UCSD-AML1 (cell line): ENCODE data around the gene SHE.
"Not testable (repeated sequence)": the region's sequence is repeated elsewhere in the genome, so short reads cannot be mapped to it uniquely, and the experiment has no call there.

Source experiments
- DNase-seq: peaks from one replicate; lab custom pipeline; 2025; ENCODE audit not compliant: unreplicated experiment; lab: John Stamatoyannopoulos, UW

SHE gene

DNA sequence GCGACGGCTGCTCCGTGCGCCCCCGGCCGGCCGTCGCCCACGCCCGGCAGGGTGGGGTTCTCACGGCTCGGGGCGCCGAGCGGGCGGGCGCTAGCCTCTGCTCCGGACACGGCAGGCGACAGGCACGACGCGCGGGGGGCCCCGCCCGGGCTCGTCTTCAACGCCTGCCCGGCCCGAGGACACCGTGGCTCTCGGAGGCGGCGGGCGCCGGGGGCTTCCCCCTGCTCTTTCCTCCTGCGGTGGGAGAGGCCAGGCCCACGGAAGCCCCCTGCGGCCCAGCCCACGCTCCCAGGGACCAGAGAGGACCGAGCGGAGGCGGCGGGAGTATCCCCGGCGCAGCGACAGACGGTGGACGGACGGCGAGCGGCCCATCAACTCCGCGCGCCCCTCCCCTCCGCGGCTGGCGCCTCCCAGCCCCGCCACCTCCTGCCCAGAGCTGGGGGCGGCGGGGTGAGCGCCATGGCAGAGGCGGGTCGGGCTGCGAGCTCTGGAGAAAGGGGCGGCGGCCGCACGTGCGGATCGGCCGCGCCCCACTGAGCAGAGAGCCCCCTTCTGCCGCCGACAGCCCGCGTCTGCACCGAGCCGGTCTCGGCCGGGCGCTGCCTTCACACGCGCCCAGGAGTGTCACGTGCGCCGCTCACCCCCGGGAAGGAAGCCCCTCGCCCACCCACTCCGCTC is at the start of gene SHE, which contains the start of gene TDRD10:
TSS of gene SHE (minus strand) at position 347 of the 678 bp plus-strand sequence. CDS start 386 bp downstream, outside the sequence.
TSS of gene TDRD10 (plus strand) at position 154 of the 678 bp plus-strand sequence. CDS start 4,685 bp downstream, outside the sequence.
- no peak for DNase-seq

- DNase-seq, result no peak
Measured at GRCh38 chr1:154551474-154551873, 49.3 kb upstream of the SHE start.

GRCh38 chr1:154550657-154551056 is 48.4 kb upstream of the SHE start:
- DNase-seq, result no peak

DNA sequence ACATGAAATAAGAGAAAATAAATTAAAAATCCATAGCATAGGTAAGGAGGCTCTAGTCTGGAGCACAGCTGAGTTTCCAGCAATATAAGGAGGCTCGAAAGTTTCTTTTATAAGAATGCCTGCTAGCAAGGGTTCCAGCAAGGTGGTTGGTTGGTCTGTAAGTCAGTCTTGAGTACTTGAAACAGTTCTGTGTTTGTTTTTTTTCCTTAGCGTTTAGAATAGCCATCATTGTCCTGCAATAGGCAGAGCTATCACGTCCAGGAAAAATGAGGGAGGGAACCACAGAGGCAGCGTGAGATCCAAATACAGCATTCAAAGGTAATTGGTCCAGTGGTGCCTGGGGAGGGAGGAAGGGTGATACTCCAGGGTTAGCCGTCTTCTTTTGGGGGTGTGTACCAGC is 47.9 kb upstream of the SHE start:
- DNase-seq, result no peak

- no peak for DNase-seq
Measured at GRCh38 chr1:154549202-154549770, 47.1 kb upstream of the SHE start.

DNA sequence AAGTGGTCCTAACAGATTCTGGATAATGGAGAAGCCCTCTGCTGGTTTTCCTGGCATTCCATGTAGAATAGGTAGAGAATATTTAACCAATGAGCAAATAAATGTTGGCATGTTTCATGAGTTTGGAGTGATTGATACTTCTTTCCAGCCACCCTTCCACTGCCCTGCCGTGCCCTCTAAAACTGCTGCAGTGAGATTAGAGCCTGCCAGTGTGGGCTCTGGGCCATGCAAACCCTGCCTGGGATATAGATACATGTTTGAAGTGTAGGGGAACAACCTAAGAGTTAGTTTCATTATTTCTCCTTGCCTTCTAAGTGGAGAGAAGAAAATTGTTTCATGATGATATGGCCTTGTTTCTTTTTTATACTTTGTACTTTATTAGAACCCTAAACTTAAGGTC is 45.8 kb upstream of the SHE start:
- DNase-seq, result no peak

- DNase-seq, result no peak
Measured at GRCh38 chr1:154547105-154547732, 45.0 kb upstream of the SHE start.

DNA sequence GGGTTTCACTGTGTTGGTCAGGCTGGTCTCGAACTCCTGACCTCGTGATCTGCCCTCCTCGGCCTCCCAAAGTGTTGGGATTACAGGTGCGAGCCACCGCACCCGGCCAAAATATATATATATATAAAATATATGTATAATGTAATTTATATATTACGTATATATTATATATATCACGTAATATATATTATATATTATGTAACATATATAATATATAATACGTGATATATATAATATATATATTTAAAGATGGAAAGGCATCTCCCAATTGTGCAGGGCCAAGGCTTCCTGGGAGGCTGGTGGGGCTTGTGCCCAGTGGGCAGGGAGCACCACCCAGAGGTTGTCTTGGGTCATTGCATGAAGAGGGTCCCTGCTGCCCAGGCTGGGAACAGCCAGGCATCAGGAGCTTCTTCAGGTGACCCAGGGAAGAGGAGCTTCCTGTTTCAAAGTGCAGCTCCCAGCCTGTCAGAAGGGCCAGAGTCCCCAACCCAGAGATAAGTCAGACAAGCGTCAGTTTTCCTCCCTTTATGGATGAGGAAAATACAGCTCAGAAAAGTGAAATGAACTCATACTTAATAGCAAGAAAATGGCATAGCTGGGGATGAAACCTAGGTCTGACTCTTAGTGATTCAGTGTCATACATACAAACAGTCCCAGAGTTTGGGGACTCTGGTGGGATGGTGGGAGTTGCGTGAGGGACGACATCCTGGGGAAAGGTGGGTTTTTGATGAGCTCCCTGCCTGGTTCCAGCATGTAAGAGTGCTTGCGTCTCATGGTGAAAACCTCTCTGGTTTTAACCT is 44.3 kb upstream of the SHE start:
- DNase-seq, result peak; percentile 72

DNA sequence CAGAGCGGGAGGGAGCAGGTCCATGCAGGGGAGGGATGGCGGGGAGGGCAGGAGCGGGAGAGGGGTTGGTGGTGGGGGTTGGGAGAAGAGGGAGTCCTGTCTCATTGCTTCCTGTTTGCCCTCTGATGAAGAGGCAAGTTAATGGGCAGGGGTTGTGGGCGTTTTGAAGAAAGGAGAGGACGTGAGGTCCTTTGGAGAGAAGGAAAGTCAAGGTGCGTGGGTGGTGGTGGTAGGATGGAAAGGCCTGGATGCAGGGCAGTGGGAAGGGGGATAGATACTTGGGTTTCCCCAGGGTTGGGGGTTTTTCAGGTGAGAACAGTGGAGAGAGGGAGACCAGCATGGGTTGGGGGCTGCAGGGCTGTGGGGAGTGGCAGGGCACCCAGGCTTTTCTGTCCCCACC is 39.0 kb upstream of the SHE start:
- DNase-seq, result no peak

GRCh38 chr1:154539486-154540483 is 37.6 kb upstream of the SHE start:
- DNase-seq, result no peak

DNA sequence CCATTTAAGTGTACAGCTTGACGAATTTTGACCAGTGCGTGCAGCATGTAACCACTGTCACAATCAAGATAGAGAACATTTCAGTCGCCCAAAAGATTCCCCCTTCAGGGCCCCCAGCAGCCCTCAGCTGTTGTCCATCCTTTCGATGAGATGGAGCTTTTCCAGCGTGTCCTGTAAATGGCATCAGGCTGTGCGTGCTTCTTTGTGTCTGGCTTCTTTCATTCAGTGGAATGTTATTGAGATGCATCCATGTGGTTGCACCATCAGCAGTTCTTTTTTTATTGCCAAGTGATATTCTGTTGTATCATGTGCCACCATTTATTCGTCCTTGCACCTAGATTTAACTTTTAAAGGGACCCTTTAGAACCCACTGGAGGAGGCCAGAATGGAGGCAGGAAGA is 34.4 kb upstream of the SHE start:
- DNase-seq, result no peak

DNA sequence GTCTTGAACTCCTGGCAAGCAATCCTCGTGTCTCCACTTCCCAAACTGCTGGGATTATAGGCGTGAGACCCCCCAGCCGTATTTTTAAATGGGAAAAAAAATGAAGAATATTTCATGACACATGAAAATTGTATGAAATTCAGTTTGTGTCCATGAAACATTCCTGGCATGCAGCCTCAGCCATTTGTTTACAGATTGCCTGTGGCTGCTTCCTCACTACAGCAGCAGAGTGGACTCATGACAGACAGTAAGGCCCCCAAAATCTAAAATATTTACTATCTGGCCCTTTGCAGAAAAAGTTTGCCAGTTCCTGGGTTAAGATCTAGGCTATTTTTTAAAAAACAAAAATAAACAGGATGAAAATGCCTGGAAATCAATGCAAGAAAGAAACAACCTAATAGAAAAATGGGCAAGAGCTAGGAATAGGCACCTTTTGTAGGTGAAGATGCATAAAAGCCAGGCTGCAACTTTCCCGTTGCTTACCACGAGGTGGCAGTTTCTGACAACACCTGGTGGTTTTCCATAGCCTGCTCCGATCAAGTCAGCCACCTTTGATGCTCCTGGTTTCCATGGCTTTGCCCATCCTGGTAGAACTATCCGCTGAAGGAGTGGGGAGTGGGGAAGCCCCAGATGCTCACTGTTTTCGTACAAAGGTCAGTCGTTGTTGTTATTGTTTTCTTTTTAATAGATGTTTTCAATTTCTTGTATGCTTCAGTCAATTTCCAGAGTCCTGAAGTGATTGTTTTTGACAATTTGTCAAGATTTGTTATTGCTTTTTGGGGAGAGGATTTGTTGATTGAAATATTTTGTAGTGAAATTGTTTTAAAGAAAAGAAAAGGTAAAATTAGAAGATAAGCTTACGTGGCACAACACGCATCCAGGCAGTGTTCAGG is 32.0 kb upstream of the SHE start:
- no peak for DNase-seq

- DNase-seq, result not testable (repeated sequence)
Measured at GRCh38 chr1:154531950-154532349, 29.7 kb upstream of the SHE start.

DNA sequence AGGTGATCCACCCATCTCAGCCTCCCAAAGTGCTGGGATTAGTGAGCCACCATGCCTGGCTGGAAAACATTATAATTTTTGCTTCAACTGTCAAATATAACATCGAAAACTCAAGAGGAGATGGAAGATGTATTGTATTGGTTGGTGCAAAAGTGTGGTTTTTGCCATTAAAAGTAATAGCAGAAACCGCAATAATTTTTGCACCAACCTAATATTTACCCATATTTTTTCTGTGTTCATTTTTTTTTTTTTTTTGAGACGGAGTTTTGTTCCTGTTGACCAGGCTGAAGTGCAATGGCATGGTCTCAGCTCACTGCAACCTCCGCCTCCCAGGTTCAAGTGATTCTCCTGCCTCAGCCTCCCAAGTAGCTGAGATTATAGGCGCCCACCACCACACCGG is 27.1 kb upstream of the SHE start:
- no peak for DNase-seq

DNA sequence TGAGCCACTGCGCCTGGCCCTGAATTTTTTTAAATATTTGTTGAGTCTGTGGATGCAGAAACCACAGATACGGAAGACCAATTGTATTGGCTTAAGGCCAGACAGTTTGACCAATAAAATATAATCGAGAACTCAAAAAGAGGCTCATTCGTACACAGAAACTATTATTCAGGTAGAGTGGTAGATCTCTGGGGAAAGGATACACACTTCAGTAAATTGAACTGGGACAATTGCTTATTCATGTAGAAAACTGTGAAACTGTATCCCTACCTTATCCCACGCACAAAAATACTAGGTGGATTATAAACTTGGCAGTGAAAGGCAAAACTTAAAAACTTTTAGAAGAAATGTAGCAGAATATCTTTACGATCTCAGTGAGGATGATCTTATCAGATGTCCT is 25.0 kb upstream of the SHE start:
- DNase-seq, result no peak

- no peak for DNase-seq
Measured at GRCh38 chr1:154524881-154525280, 22.7 kb upstream of the SHE start.

GRCh38 chr1:154521695-154522094 is 19.5 kb upstream of the SHE start:
- no peak for DNase-seq

GRCh38 chr1:154520333-154520732 is 18.1 kb upstream of the SHE start:
- no peak for DNase-seq

GRCh38 chr1:154519591-154519991 is 17.4 kb upstream of the SHE start:
- peak; percentile 38 for DNase-seq
